ENCODE results near the gene CCDC137. TPM values are rescaled to one million over a fixed set of nuclear protein-coding genes. Genes with fewer than 3 reads are reported as not detected.

CCDC137 gene
- total and polyA plus RNA-seq, 4 experiments from 2014 or later, result 5.3 to 29.3 (median 22.5) TPM

DNA sequence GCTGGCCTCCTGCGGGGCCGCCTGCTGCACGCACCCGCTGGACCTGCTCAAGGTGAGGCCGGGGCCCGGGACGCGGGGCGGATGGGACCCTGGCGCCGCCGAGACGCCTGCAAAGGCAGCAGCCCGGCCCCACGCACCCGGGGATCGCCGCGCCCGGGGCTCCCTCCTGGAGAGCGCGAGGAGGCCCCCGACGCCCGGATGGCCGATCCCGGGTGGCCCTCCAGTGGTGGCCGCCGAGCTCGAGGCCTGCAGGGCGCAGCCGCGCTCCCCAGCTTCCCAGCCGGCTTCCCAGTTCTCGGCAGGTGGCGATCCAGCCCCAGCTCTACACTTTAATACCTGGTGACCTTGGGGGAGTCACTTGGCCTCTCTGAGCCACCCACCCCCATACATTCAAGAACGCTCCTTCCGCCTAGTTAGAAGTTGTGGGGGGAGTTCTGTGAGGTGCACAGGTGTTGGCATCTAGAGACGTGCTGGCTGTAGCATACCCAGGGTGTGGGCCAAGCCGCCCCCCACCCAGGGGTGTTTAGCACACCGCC, 46.0 kb downstream of the CCDC137 start:
- Mint-ChIP-seq H3K4me3 (peak overlapping the region; percentile 75 to 87 (median 80)), H3K27me3 (no peaks in the 10 kb centered on the region), H3K36me3 (peaks cover 0 to 2% of the 10 kb centered on the region in 2 donors), H3K4me1 (peaks cover 5 to 26% (median 16%) of the 10 kb centered on the region in 4 donors), H3K9me3 (no peaks in the 10 kb centered on the region), H3K27ac (peak overlapping the region in 4 of 7 donors; percentile 56 to 92 (median 82))
- peak in 1 of 5 donors; percentile 11 for DNase-seq
- intact Hi-C loops (cut with micrococcal nuclease), result loop anchor here (1.0 kb wide), 1 partner anchor 9 kb away; the partner anchor contains the start of gene MRPL12
- H3K4me1 ChIP-seq (ENCODE audit: insufficient read depth, low read length), result peaks cover 28% of the 10 kb centered on the region
- CTCF ChIA-PET (ENCODE audit: partially characterized antibody), result interaction anchor here (1.0 kb wide), 1 partner anchor 121 kb away, joined by 3 read pairs; the partner anchor contains the start of gene MCRIP1
- POLR2A ChIA-PET (ENCODE audit: partially characterized antibody), result interaction anchor here (0.9 to 1.1 kb wide), 3 partner anchors 17 to 154 kb away, joined by 3 to 4 read pairs (median 3); partner anchors contain the start of gene ARL16
- no peak overlapping the region for H3K27ac ChIP-seq (ENCODE audit: low read depth, low read length)
- no peaks in the 10 kb centered on the region for H3K36me3 ChIP-seq (ENCODE audit: insufficient read depth, low read length)
- H3K9me3 ChIP-seq (ENCODE audit: control insufficient read depth in 1 of 2, low read length in 2 of 2), result no peaks in the 10 kb centered on the region
- no peaks in the 10 kb centered on the region for H3K27me3 ChIP-seq (ENCODE audit: insufficient read depth, low read length)
- peak overlapping the region in 1 of 2 donors; percentile 58 for H3K4me3 ChIP-seq (ENCODE audit: low read length in 2 of 2)

DNA sequence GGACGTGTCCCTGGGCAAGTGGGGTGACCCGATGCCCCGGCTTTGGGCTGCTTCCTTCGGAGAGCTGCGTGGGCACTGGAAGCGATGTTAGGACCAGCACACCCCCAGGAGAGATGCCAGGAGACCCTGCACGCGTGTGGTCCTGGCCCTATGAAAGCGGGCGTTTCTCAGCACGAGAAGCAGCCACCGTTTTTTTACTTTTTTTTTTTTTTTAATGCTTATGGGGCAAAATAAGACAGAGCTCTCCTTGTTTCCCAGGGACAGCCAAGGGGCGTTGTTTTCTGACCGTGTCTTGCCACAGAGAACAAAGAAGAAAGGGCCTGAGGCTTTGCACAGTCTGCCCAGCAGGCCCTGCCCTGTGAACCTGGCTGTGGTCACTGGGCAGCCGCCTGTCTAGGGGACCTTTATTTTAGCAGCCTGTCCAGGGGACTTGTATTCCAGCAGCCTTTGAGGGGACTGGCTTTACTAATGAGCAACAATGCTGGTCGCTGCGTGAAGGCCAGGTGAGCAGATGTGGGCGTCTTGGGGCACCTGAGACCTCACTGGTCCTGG, 46.5 kb downstream of the CCDC137 start:
- H3K4me3 Mint-ChIP-seq, result peak overlapping the region; percentile 75 to 87 (median 80)
- intact Hi-C loops (cut with micrococcal nuclease), result no loop called here
- H3K4me1 ChIP-seq (ENCODE audit: insufficient read depth, low read length), result peaks cover 28% of the 10 kb centered on the region
- H3K27ac Mint-ChIP-seq, result peak overlapping the region in 4 of 7 donors; percentile 56 to 92 (median 82)
- CTCF ChIA-PET (ENCODE audit: partially characterized antibody), result interaction anchor here (1.0 kb wide), 1 partner anchor 121 kb away, joined by 3 read pairs; the partner anchor contains the start of gene MCRIP1
- POLR2A ChIA-PET (ENCODE audit: partially characterized antibody), result interaction anchor here (0.9 to 1.8 kb wide), 5 partner anchors 10 to 154 kb away, joined by 3 to 5 read pairs (median 3); partner anchors contain the start of genes ARL16, HGS and MRPL12
- no peak for DNase-seq
- H3K9me3 ChIP-seq (ENCODE audit: control insufficient read depth in 1 of 2, low read length in 2 of 2), result no peaks in the 10 kb centered on the region
- no peak overlapping the region for H3K27ac ChIP-seq (ENCODE audit: low read depth, low read length)
- H3K27me3 Mint-ChIP-seq, result no peaks in the 10 kb centered on the region
- no peaks in the 10 kb centered on the region for H3K36me3 Mint-ChIP-seq
- H3K4me1 Mint-ChIP-seq, result peaks cover 5 to 26% (median 16%) of the 10 kb centered on the region in 4 donors
- no peaks in the 10 kb centered on the region for H3K27me3 ChIP-seq (ENCODE audit: insufficient read depth, low read length)
- peak overlapping the region in 1 of 2 donors; percentile 58 for H3K4me3 ChIP-seq (ENCODE audit: low read length in 2 of 2)
- H3K36me3 ChIP-seq (ENCODE audit: insufficient read depth, low read length), result no peaks in the 10 kb centered on the region
- no peaks in the 10 kb centered on the region for H3K9me3 Mint-ChIP-seq

DNA sequence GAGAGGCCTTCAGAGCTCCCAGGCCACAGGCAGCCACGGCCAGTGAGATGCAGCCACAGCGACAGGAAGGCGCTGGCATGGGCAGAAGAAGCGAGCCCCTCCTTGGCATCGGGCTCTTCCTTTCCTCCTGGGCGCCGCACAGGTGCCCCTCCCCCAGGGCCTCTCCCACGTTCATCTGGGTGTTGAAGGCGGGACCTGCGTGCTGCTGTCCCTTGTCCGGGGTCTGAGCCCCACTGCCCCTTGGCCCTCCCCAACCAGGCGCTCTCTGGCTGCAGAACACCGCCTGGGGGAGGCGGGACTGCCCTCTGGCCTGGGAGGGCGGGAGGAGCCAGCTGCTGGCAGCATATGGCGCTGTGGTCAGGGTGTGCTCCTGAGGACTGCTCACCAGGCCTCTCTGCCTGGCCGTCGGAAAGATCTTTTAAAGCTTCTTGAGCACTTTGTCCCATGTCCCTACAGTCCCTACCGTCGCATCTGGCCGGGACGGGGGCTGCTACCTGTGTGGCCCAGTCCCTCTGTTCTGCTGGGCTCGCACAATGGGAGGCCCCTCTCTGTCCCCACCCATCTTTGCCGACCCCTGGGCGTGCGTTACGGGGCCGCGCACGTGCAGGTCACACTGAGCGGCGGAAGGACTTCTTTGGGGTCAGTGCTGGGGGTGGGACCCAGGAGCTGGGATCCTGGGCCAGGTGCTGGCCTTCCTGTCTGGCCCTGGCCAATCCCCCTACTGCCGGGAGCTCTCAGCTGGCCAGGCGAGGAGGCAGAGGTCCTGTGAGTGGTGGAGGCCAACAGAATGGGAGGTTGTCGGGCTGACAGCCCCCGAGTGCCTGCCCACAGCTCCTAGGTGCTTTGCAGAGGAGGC, 47.2 kb downstream of the CCDC137 start:
- no peak overlapping the region for H3K27ac ChIP-seq (ENCODE audit: low read depth, low read length)
- ChIA-PET CTCF (ENCODE audit: partially characterized antibody) (interaction anchor here (0.7 to 1.0 kb wide), 2 partner anchors 12 to 120 kb away, joined by 3 to 6 read pairs; partner anchors contain the start of gene MCRIP1), POLR2A (ENCODE audit: partially characterized antibody) (interaction anchor here (0.9 to 1.8 kb wide), 4 partner anchors 11 to 153 kb away, joined by 3 to 5 read pairs (median 4); partner anchors contain the start of genes ARL16, HGS and MRPL12)
- H3K4me3 ChIP-seq (ENCODE audit: low read length in 2 of 2), result no peak overlapping the region
- intact Hi-C loops (cut with micrococcal nuclease), result no loop called here
- peak overlapping the region in 4 of 8 donors; percentile 19 to 86 (median 30) for H3K4me3 Mint-ChIP-seq
- no peak for DNase-seq
- H3K27ac Mint-ChIP-seq, result peak overlapping the region in 1 of 7 donors; percentile 6
- peaks cover 28% of the 10 kb centered on the region for H3K4me1 ChIP-seq (ENCODE audit: insufficient read depth, low read length)
- H3K36me3 Mint-ChIP-seq, result no peaks in the 10 kb centered on the region
- peaks cover 5 to 26% (median 16%) of the 10 kb centered on the region in 4 donors for H3K4me1 Mint-ChIP-seq
- no peaks in the 10 kb centered on the region for H3K27me3 Mint-ChIP-seq
- no peaks in the 10 kb centered on the region for H3K27me3 ChIP-seq (ENCODE audit: insufficient read depth, low read length)
- H3K36me3 ChIP-seq (ENCODE audit: insufficient read depth, low read length), result no peaks in the 10 kb centered on the region
- H3K9me3 ChIP-seq (ENCODE audit: control insufficient read depth in 1 of 2, low read length in 2 of 2), result no peaks in the 10 kb centered on the region
- no peaks in the 10 kb centered on the region for H3K9me3 Mint-ChIP-seq

DNA sequence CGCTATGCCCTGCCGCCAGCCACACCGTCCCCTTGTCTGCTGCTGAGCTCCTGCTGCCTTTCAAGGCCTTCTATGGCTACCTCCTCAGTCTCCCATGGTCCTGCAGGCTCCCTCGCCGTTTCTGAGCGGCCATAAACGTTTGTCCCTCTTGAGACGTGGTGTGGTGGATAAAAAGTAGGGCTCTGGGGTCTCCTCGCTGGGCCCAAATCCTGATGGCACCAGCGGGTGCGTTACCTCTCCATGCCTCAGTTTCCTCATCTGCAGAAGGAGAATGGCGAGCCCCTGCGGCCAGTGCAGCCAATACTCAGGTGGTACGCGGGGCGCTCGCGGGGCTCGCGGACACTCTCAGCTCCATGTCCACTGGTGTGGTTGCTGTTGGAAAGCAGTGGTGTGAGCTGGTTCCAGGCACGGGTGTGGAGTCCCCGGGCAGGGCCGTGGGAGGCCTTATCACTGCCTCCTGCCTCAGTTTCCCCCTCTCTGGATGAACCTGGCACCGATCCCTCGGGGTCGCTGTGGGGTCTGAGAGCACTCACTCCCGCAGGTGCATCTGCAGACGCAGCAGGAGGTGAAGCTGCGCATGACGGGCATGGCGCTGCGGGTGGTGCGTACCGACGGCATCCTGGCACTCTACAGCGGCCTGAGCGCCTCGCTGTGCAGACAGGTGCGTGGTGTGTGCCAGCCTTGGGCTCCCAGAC, 48.0 kb downstream of the CCDC137 start:
- Histone ChIP-seq H3K27ac (ENCODE audit: low read depth, low read length) (no peak overlapping the region), H3K9me3 (ENCODE audit: control insufficient read depth in 1 of 2, low read length in 2 of 2) (no peaks in the 10 kb centered on the region), H3K36me3 (ENCODE audit: insufficient read depth, low read length) (no peaks in the 10 kb centered on the region), H3K4me1 (ENCODE audit: insufficient read depth, low read length) (peaks cover 28% of the 10 kb centered on the region), H3K27me3 (ENCODE audit: insufficient read depth, low read length) (no peaks in the 10 kb centered on the region), H3K4me3 (ENCODE audit: low read length in 2 of 2) (no peak overlapping the region)
- ChIA-PET POLR2A (ENCODE audit: partially characterized antibody) (interaction anchor here (1.7 to 1.8 kb wide), 2 partner anchors 12 to 31 kb away, joined by 5 read pairs; partner anchors contain the start of genes ARL16, HGS and MRPL12), CTCF (ENCODE audit: partially characterized antibody) (interaction anchor here (0.7 kb wide), 1 partner anchor 11 kb away, joined by 6 read pairs; no protein-coding TSS in a partner anchor)
- intact Hi-C loops (cut with micrococcal nuclease), result no loop called here
- DNase-seq, result no peak
- H3K4me1 Mint-ChIP-seq, result peaks cover 5 to 26% (median 16%) of the 10 kb centered on the region in 4 donors
- no peak overlapping the region for H3K27ac Mint-ChIP-seq
- no peaks in the 10 kb centered on the region for H3K9me3 Mint-ChIP-seq
- no peaks in the 10 kb centered on the region for H3K36me3 Mint-ChIP-seq
- H3K27me3 Mint-ChIP-seq, result no peaks in the 10 kb centered on the region
- H3K4me3 Mint-ChIP-seq, result peak overlapping the region in 4 of 8 donors; percentile 6 to 35 (median 24)

DNA sequence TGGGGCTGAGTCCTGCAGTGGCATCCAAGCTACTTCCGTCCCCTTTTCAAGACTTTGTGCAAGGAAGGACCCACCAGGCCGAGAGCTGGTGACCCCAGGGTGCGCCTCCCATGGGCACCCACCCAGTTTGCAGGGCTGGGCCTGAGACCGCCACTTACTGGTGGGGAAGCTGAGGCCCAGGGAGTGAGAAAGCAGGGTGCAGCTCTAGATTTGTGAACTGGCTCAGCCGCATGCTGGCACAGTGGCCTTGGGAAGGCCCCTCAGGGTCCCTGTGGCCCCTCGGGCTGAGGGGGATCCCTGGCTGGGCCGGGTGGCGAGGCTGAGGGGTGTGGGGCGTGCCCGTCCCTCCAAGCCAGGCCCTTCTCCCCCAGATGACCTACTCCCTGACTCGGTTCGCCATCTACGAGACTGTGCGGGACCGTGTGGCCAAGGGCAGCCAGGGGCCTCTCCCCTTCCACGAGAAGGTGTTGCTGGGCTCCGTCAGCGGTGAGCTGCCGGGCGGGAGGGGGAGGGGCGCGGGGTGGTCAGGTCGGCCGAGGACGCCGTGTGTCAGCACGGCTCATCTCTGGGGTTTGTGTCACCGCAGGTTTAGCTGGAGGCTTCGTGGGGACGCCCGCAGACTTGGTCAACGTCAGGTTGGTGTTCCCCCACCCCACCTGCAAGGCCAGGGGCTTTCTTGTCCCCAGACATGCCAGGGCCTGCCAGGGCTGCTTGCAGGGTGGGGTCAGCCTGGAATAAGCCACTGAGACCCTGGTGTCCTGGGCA, 48.8 kb downstream of the CCDC137 start:
- Histone ChIP-seq H3K27ac (ENCODE audit: low read depth, low read length) (no peak overlapping the region), H3K9me3 (ENCODE audit: control insufficient read depth in 1 of 2, low read length in 2 of 2) (no peaks in the 10 kb centered on the region), H3K36me3 (ENCODE audit: insufficient read depth, low read length) (no peaks in the 10 kb centered on the region), H3K4me1 (ENCODE audit: insufficient read depth, low read length) (peaks cover 25% of the 10 kb centered on the region), H3K4me3 (ENCODE audit: low read length in 2 of 2) (no peak overlapping the region), H3K27me3 (ENCODE audit: insufficient read depth, low read length) (no peaks in the 10 kb centered on the region)
- CTCF ChIA-PET (ENCODE audit: partially characterized antibody), result no interaction called here
- Mint-ChIP-seq H3K27ac (no peak overlapping the region), H3K9me3 (no peaks in the 10 kb centered on the region), H3K4me1 (peaks cover 5 to 22% (median 15%) of the 10 kb centered on the region in 4 donors), H3K36me3 (no peaks in the 10 kb centered on the region), H3K27me3 (no peaks in the 10 kb centered on the region), H3K4me3 (no peak overlapping the region)
- no peak for DNase-seq
- intact Hi-C loops (cut with micrococcal nuclease), result no loop called here
- POLR2A ChIA-PET (ENCODE audit: partially characterized antibody), result interaction anchor here (0.7 to 1.8 kb wide), 3 partner anchors 12 to 31 kb away, joined by 3 to 5 read pairs (median 5); partner anchors contain the start of genes ARL16, HGS and MRPL12
